HAP-1 (cell line): ENCODE results near the gene TRDN.

Source experiments
- DNase-seq, 2 experiments: peaks; one replicate each; pipeline ENCODE4 v3.0.0-alpha.2; 2016 to 2020; ENCODE audit warnings: low spot score in 2 of 2
- H3K27me3 ChIP-seq: fragments of 250-450 bp; sonication (Bioruptor Pico); 2 replicates; pipeline ENCODE4 v1.5.1; 2020; ENCODE audit warnings: low read depth, mild to moderate bottlenecking, moderate library complexity
- H3K36me3 ChIP-seq: fragments of 250-450 bp; sonication (Bioruptor Pico); replicated peaks from 2 replicates; pipeline ENCODE4 v1.5.1; 2020; ENCODE audit warnings: mild to moderate bottlenecking
- H3K4me1 ChIP-seq: fragments of 250-450 bp; sonication (Bioruptor Pico); 2 replicates; pipeline ENCODE4 v1.5.1; 2020; ENCODE audit warnings: mild to moderate bottlenecking
- H3K4me3 ChIP-seq: fragments of 250-450 bp; sonication (Bioruptor Pico); 2 replicates; pipeline ENCODE4 v1.5.1; 2020; ENCODE audit warnings: mild to moderate bottlenecking, moderate library complexity
- H3K9me3 ChIP-seq: fragments of 250-450 bp; sonication (Bioruptor Pico); 2 replicates; pipeline ENCODE4 v1.5.1; 2020; ENCODE audit warnings: mild to moderate bottlenecking, moderate library complexity
- in situ Hi-C: fragments of 300-500 bp; cut with MboI; formaldehyde crosslinking; loops from 3 replicates; pipeline ENCODE4 v1.14.3; 2020; ENCODE audit warnings: low sequenced_read_pairs, inconsistent platforms, mixed read lengths

The TRDN gene

DNA sequence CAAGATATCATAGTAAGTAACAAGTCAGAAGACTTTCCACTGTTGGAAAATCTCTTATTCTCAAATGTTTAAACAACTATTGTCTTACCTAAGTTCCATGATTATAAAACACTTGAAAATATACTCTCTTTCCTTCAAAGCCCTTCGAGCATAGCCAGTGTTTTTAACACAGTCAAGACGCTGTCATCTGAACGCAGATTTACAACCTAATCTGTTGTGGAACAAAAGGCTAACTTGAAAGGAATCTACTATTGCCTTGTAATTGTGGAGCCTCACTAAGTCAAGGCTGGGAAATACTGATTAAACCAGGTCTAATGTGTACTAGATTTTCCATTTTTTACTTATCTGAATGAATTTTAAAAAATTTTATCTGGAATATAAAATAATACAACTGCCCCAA is 205.8 kb downstream of the TRDN start:
- H3K9me3 ChIP-seq = no peaks in the 10 kb centered on the region
- H3K36me3 ChIP-seq = no peaks in the 10 kb centered on the region
- DNase-seq = peak; percentile 32 to 80
- in situ Hi-C loops = no loop called here
- no peaks in the 10 kb centered on the region for H3K27me3 ChIP-seq
- peaks cover 11% of the 10 kb centered on the region for H3K4me1 ChIP-seq
- no peak overlapping the region for H3K4me3 ChIP-seq

DNA sequence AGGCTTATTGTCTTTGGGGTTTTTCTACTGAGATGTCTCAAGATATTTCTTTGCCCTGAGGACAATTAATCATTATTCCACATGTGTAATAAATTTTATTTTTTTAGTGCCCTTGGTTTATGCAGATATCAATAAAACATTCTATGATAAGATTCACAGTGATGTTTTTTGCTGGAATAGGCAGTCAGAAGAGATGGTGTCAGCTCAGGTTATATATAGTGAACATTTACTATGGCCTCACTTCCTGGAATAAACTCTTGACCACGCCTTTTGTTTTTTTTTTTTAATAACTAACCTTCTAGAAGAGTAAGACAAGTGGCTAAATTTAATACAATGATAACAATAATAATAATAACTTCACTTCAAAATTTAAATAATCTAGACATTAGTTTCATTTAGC is 209.7 kb downstream of the TRDN start:
- Histone ChIP-seq H3K9me3 (no peaks in the 10 kb centered on the region), H3K27me3 (no peaks in the 10 kb centered on the region), H3K4me3 (no peak overlapping the region), H3K36me3 (no peaks in the 10 kb centered on the region), H3K4me1 (peaks cover 16% of the 10 kb centered on the region)
- no peak for DNase-seq
- in situ Hi-C loops = no loop called here

GRCh38 chr6:123423130-123423529 is 213.6 kb downstream of the TRDN start:
- H3K36me3 ChIP-seq = no peaks in the 10 kb centered on the region
- H3K4me3 ChIP-seq = no peak overlapping the region
- no peaks in the 10 kb centered on the region for H3K9me3 ChIP-seq
- H3K27me3 ChIP-seq = no peaks in the 10 kb centered on the region
- H3K4me1 ChIP-seq = peaks cover 22% of the 10 kb centered on the region
- in situ Hi-C loops = no loop called here
- DNase-seq = no peak

DNA sequence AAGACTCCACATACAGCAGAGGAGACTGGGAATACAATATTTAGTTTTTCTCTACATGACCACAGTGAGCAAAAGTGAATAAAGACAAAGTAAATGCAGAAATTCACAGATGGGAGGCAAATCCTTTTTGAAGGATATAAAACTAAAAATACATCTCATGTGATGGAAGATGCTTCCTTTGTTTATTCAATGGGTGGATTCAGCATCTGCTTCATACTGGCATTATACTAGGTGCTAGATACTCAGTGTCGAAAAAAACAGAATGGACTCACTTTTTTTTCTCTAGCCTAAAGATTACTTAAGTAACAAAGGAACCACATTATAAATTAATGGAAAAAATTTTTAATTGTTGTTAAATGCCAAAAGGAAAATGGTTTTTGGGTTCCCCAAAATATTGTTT is 216.2 kb downstream of the TRDN start:
- H3K9me3 ChIP-seq = no peaks in the 10 kb centered on the region
- peak in 1 of 2 experiments; percentile 41 for DNase-seq
- in situ Hi-C loops = no loop called here
- no peaks in the 10 kb centered on the region for H3K36me3 ChIP-seq
- peaks cover 39% of the 10 kb centered on the region for H3K4me1 ChIP-seq
- H3K27me3 ChIP-seq = no peaks in the 10 kb centered on the region
- H3K4me3 ChIP-seq = no peak overlapping the region

DNA sequence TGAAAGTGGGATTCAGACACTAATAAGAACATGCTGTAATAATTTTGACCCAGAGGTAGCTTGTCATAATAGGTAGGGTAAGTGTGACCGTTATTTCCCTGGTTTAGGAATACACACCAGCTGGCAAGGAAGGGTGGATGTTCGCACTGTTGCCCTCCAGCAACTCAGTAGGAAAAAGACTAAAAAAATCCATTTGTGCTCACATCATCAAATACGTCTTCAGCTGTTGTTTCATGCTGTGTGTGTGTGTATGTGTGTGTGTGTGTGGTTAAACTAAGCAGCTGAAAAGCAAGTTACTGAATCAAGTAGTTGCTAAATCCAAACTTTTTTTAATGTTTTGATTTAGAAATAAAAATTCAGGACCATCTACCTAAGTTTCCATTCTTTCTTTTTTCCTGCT is 218.7 kb downstream of the TRDN start:
- no peaks in the 10 kb centered on the region for H3K27me3 ChIP-seq
- peaks cover 35% of the 10 kb centered on the region for H3K4me1 ChIP-seq
- H3K36me3 ChIP-seq = no peaks in the 10 kb centered on the region
- no peak overlapping the region for H3K4me3 ChIP-seq
- no peaks in the 10 kb centered on the region for H3K9me3 ChIP-seq
- in situ Hi-C loops = loop anchor here (5.0 kb wide), 1 partner anchor 294 kb away; no protein-coding TSS in a partner anchor
- DNase-seq = no peak

GRCh38 chr6:123417535-123417934 is 219.2 kb downstream of the TRDN start:
- Histone ChIP-seq H3K27me3 (no peaks in the 10 kb centered on the region), H3K9me3 (no peaks in the 10 kb centered on the region), H3K36me3 (no peaks in the 10 kb centered on the region), H3K4me1 (peaks cover 35% of the 10 kb centered on the region), H3K4me3 (no peak overlapping the region)
- DNase-seq = peak; percentile 41 to 73
- in situ Hi-C loops = loop anchor here (5.0 kb wide), 1 partner anchor 295 kb away; no protein-coding TSS in a partner anchor

DNA sequence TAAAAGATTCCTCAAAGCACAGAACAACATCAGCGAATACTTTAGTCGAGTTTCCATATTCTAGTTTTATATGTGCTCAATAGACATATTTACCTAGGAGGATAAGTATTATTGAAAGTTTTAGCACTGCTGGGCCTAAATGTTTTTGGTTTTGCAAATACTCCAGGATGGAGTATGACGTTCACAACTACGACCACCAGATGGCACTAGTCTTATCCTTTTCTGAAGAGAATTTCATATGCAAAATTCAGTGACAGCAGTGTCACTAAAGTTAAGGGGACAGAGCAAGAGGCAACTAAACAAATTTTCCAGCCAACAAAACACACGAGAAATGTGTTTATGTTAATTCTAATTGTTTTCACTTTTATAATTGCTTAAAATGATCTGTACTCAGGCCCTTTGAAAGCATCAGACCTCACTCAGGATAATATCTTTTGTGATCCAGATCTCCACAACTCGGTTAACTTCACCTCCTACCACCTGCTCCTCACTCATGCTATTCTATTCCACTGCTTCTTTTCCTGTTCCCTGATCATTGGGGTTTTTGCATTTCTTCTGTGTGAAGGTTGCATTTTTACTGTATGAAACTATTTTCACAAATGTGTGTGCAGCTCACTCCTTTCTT is 220.8 kb downstream of the TRDN start:
- Histone ChIP-seq H3K9me3 (no peaks in the 10 kb centered on the region), H3K4me3 (no peak overlapping the region), H3K4me1 (peaks cover 34% of the 10 kb centered on the region), H3K36me3 (no peaks in the 10 kb centered on the region), H3K27me3 (no peaks in the 10 kb centered on the region)
- peak; percentile 63 to 77 for DNase-seq
- in situ Hi-C loops = loop anchor here (5.0 kb wide), 1 partner anchor 296 kb away; no protein-coding TSS in a partner anchor

DNA sequence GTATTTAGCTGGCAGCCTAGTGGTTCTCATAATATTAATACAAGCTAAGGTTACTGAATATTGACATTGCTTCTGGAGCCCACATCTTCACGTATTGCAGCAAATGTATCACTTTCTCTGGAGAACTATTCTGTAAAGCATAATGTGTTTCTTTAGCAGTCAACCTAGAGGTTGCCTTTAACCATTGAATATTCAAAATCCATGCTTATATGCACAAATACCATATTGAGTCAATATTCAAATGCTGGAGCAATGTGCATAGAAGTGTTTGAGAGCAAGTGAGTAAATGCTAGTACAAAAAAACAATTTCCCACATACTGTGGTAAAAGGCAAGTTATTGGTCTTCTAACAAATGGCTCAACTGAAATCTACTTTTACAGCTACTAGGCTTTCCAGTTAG is 231.8 kb downstream of the TRDN start:
- DNase-seq = no peak
- no peaks in the 10 kb centered on the region for H3K27me3 ChIP-seq
- in situ Hi-C loops = no loop called here
- no peaks in the 10 kb centered on the region for H3K9me3 ChIP-seq
- H3K36me3 ChIP-seq = no peaks in the 10 kb centered on the region
- peaks cover 6% of the 10 kb centered on the region for H3K4me1 ChIP-seq
- no peak overlapping the region for H3K4me3 ChIP-seq

DNA sequence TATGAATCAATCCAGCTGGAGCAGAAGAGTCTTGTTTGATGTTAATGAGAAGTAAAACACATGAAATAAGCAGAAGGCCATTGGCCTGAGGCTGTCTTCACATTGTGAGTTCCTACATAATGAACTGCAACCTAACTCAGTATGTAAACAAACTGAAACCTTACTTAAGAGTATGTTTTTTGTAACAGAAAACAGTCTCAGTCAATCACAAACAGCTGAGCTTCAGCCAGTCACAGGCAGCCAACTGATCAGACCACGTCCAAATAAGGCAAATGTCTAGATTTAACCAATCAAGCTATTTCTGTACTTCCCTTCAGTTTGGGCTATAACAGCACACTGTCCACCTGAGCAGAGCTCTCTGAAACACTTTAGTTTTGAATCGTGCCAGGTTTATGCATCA is 234.7 kb downstream of the TRDN start:
- in situ Hi-C loops = no loop called here
- no peaks in the 10 kb centered on the region for H3K9me3 ChIP-seq
- no peaks in the 10 kb centered on the region for H3K27me3 ChIP-seq
- H3K36me3 ChIP-seq = no peaks in the 10 kb centered on the region
- DNase-seq = peak; percentile 60 to 67
- H3K4me1 ChIP-seq = peaks cover 6% of the 10 kb centered on the region
- no peak overlapping the region for H3K4me3 ChIP-seq

GRCh38 chr6:123398072-123398471 is 238.7 kb downstream of the TRDN start:
- H3K4me3 ChIP-seq = no peak overlapping the region
- no peaks in the 10 kb centered on the region for H3K9me3 ChIP-seq
- no peaks in the 10 kb centered on the region for H3K36me3 ChIP-seq
- in situ Hi-C loops = no loop called here
- H3K4me1 ChIP-seq = peaks cover 6% of the 10 kb centered on the region
- peaks cover 9% of the 10 kb centered on the region for H3K27me3 ChIP-seq
- no peak for DNase-seq

DNA sequence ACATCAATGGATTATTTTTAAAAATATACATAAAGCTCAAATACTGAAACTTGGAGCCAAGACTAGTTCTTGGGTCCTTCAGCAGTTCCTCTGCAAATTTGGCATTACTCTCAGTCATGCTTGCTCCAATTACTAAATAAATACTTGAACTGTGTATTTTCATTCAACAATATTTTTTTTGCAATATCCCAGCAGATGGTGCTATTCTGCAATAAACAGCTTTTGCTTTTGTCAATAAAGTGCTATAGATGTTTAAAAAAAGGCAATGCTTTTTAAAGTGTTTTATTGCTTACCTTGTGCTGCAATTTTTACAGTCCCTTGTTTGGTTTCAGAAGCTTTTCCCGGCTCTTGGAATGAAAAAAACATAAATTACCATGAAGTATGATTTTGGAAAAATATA is 243.4 kb downstream of the TRDN start:
- in situ Hi-C loops = no loop called here
- Histone ChIP-seq H3K9me3 (no peaks in the 10 kb centered on the region), H3K4me1 (no peaks in the 10 kb centered on the region), H3K36me3 (no peaks in the 10 kb centered on the region), H3K27me3 (peaks cover 39% of the 10 kb centered on the region), H3K4me3 (no peak overlapping the region)
- DNase-seq = peak in 1 of 2 experiments; percentile 56

GRCh38 chr6:123383718-123384117 is 253.0 kb downstream of the TRDN start:
- in situ Hi-C loops = no loop called here
- Histone ChIP-seq H3K4me1 (peaks cover 4% of the 10 kb centered on the region), H3K27me3 (peaks cover 73% of the 10 kb centered on the region), H3K4me3 (no peak overlapping the region), H3K36me3 (no peaks in the 10 kb centered on the region), H3K9me3 (no peaks in the 10 kb centered on the region)
- DNase-seq = no peak

GRCh38 chr6:123380257-123380656 is 256.5 kb downstream of the TRDN start:
- Histone ChIP-seq H3K4me1 (peaks cover 4% of the 10 kb centered on the region), H3K4me3 (no peak overlapping the region), H3K36me3 (no peaks in the 10 kb centered on the region), H3K27me3 (peaks cover 67% of the 10 kb centered on the region), H3K9me3 (no peaks in the 10 kb centered on the region)
- in situ Hi-C loops = no loop called here
- peak; percentile 36 to 57 for DNase-seq

DNA sequence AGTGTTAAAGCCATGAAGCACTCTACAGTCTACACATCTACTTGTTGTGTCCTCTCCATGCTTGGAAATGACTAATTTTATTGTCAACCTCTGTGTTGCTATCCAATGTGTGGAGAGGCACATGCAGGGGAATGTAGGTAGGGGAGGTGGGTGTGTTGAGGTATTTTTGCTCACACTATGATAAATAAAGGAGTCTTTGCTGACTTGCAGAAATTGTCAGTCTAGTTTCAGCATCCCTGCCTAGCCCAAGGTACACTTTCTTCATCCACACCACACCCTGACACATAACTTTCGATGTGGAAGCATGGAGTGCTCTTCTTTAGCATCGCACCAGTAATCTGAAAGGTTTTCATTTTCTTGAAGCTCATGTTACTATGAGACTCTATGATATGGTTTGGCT is 264.0 kb downstream of the TRDN start:
- Histone ChIP-seq H3K4me1 (no peaks in the 10 kb centered on the region), H3K9me3 (no peaks in the 10 kb centered on the region), H3K36me3 (no peaks in the 10 kb centered on the region), H3K4me3 (no peak overlapping the region), H3K27me3 (peaks cover 26% of the 10 kb centered on the region)
- in situ Hi-C loops = no loop called here
- DNase-seq = no peak

- DNase-seq = no peak
- H3K36me3 ChIP-seq = no peaks in the 10 kb centered on the region
- peaks cover 8% of the 10 kb centered on the region for H3K27me3 ChIP-seq
- no peak overlapping the region for H3K4me3 ChIP-seq
- H3K4me1 ChIP-seq = no peaks in the 10 kb centered on the region
- H3K9me3 ChIP-seq = no peaks in the 10 kb centered on the region
- in situ Hi-C loops = no loop called here
Observed at GRCh38 chr6:123363912-123364311, 272.8 kb downstream of the TRDN start.
